Activated CD4-positive, alpha-beta T cell treated with anti-CD3 and anti-CD28 coated beads, Interleukin-2, amount 50 U/mL, for 48 hours (primary cell): ENCODE data around the gene MAGI1.
"Not testable (repeated sequence)": the region's sequence is repeated elsewhere in the genome, so short reads cannot be mapped to it uniquely, and the experiment has no call there.

ENCODE experiments used
- DNase-seq, 2 experiments: peaks; one replicate each; pipeline ENCODE4 v3.0.0-alpha.2; 2020

MAGI1 gene

GRCh38 chr3:65871305-65872141, 167.2 kb downstream of the MAGI1 start:
- DNase-seq: no peak

DNA sequence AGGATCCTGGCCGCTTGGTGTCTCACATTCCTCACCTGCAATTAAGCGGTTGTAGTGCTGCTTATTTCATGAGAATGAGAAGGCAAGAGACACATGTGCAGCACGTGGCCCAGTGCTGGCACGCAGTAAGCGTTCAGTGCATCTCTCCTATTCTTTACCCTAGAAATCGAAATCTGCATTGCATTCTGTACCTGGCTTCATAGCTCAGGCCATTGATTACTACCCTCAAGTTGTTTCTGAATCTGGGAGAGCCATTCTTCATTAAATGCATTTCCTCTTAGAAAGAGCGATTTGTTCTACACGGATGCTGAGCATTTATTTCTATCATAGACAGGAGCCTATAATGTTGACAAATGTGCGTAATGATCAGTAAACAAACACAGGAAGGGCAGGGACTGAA, 168.9 kb downstream of the MAGI1 start:
- no peak for DNase-seq

GRCh38 chr3:65867463-65868210, 171.1 kb downstream of the MAGI1 start:
- no peak for DNase-seq

DNA sequence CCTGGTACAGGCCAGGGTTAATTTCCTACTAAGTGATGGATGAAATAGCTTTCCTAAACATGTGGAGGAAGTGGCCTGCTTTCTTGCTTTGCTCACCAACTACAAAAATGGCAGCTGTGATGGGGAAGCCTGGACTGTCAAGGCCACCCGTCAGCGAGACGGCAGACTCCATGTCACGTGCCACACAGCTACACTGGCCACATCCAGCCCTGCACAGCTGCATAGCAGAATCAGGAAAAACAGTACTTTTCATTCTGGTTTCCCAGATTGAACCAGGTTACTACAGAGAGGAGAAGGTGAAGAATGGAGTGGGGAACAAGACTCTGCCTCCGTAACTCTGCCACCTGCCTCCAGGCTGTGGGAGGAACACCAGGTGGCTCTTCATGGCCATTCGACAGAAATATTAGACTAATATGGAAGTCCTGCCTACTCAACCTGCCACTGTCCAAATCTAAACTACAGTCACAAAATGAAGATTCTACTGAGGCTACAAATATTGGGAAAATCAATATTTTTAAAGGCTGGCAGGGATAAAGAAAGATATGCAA, 174.3 kb downstream of the MAGI1 start:
- DNase-seq: no peak

DNA sequence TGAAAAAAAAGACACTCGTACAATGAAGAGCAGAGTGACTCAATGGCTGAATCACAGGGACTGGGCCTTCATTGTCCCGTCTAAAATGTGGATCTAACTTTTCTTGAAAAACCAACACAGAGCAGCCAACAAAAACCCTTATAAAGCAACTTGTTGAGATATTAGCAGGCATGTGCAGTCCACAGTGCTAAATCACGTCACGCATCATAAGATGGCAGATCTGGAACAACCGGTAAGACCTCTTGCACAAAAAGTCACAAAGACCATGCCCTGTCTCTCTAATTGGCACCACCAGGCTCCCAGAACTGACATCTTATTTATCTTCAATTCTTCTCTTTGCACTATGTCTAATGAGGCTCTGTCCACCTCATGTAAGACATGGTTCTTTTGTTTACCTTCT, 177.0 kb downstream of the MAGI1 start:
- no peak for DNase-seq

GRCh38 chr3:65859612-65860011, 179.1 kb downstream of the MAGI1 start:
- DNase-seq: not testable (repeated sequence)

DNA sequence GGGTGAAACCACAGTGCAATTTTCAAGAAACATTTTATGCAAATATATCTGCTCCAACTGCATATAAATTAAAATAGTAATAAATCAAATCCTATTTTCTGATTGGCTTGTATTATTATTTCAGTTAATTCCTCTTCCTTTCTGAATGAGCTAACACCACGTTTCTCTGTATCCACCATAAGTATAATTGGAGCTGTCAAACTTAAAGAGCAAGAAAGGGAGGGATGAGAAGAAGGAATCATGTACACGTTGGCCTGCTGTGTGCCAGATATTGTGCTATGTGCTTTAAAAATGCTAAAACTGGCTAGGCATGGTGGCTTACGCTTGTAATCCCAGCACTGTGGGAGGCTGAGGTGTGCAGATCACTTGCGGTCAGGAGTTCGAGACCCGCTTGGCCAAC, 180.0 kb downstream of the MAGI1 start:
- DNase-seq: no peak

DNA sequence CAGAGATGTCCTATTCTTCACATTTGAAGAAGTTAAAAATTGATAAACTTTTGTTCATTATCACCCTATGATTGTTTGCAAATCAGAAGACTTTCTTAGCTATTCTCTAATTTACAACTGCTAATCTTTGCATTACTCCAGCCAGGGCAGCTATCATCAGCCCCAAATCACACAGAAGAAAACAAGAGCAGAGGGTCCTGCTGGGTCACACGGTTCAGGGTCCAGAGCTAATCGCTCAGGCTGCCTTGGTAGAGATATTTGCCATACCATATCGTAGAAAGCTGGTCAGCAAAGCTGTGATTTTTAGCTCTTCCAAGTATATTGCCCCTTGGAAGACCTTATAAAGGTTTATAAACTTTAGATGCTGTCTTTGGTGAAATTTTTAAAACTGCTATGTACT, 181.4 kb downstream of the MAGI1 start:
- no peak for DNase-seq

DNA sequence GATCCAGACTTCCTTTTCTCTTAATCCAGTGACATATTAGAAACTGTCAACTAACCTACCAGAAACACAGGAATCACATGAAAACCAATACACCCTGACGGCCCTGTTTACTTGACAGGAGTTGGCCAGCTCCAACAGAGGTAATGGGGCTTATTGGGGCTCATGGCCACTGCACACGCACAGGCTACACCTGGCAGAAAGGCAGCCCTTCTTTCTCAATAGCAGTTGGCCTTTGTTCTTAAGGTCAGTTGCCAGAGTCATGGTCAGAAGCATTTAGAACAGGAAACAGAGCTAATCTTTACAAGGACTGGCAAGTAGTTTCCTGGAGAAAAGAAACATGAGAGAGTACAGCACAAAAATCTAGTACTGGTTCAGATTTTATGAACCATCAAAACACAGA, 181.8 kb downstream of the MAGI1 start:
- DNase-seq: no peak

DNA sequence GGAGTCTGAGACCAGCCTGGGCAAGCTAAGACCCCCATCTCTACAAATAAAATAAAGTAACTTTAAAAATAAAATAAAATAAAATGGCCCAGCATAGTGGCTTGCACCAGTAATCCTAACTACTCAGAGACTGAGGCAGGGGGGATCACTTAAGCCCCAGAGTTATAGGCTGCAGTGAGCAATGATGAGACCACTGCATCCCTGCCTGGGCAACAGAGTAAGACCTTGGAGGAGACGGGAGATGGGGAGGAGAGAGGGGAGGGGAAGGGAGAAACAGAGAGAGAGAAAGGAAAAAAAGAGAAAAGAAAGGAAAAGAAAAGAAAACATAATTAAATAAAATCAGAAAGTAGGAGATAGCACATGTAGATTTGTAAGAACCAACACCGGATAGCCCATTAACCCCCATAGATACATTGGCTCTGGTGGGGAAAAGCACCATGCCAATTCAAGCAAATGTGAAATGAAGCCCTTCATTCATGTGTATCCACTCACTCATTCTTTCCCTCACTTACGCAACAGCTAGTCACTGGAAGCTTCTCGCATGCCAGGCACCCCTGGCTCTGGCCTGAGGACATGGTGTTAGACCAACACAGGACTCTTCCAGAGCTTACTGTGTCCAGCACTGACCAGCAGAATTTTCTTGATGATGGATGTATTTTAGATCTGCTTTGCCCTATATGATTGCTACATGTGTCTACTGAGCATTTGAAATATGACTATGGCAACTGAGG, 183.2 kb downstream of the MAGI1 start:
- DNase-seq: no peak

DNA sequence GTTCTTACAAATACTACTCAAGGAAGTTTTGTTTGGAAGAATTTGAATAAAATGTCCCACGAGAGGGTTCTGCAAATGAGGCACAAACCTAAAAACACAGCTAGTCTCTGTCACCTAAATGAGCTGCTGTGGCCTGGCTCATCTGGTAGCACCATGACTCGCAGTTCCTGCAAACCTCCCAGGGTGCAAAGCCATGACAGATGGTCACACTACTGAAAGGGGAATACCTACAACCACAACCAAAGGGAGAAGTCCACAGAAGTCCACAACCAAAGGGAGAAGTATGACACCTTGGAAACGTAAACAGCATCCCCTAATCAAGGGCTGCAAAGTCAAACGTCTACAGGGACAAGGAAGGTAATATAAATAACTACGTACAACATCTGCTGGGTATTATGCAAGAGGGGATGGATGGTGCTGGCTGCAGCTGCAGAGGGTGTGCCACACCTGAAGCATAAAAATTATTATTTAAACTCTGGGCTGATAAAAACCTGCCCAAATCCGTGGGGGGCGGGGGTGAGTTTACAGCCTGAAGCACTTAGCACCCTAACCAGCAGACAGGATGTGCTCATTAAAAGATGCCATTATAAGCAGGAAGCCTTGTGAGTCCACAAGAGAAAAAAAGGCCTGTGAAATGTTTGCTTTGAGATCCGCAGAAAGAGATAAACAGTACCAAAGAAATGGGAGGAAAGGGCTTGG, 184.0 kb downstream of the MAGI1 start:
- no peak for DNase-seq

- DNase-seq: no peak
Measured at GRCh38 chr3:65851827-65852226, 186.9 kb downstream of the MAGI1 start.

DNA sequence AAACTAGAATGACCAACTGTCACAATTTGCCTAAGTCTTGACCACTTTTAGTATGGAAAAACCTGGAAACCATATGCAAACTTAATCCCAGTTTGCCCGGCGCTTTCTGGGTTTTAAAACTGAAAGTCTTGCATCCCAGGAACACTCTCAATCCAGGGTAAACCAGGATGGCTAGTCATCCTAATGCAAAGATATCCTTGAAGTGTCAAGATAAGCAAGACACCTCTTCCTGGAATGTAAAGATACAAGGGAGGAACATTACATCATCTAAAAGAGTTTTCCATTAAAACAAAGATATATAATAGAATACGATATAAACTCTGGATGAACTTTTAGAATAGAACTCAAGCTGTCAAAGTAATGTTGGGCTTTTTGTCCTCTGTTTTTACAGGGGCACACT, 188.5 kb downstream of the MAGI1 start:
- no peak for DNase-seq

DNA sequence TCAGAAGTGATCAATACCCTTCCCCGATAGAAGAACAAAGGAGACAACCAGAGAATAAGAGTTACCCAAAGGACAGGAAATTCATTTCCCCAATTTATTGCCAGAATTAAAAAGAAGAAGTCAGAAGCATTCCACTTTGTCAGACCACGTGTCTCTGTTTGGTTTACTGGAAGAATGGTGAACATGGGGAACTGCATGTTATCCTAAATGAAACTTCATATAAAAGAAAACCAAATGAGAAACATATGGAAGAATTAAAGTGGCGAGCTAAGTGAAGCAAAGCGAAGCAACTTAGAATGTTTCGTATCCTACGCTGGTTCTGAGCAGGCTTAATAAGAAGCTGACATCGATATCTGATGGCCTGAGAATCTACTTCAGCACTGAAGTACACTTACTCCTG, 190.7 kb downstream of the MAGI1 start:
- no peak for DNase-seq

DNA sequence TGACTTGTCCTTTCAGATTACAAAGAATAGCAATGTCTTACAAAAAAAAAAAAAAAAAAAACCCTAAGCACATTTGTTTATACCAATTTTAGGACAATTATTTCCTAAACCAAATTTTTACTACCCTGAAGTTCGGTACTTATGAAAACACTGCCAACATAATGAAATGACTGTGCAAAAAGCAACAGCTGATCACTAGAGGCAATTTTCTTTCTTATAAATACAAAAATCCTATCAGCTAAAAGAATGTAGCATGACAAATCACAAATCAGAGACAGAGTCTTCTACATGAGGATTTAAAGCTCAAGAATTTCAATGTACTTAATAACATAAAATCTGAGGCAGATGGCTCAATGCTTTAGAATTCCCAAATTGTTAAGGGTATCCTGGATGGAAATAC, 191.8 kb downstream of the MAGI1 start:
- DNase-seq: no peak

DNA sequence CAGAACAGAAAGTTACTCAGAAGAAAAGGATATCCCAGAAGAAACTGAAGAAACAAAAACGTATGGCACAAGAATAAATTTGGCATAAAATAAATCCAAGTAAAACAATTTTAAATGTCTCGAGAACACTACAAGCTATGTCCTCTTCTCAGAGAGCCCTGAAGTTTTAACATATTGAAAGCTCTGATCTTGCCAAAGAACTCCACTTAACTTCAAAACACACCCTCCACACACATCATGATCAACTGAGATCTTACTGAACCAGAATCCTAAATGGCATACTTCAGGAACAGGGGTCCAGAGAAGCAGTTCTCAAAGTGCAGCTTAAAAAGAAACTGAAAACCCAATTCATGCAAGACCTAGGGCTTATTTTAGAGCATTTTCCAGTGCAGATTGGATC, 194.3 kb downstream of the MAGI1 start:
- no peak for DNase-seq

- DNase-seq: no peak
Measured at GRCh38 chr3:65843732-65844131, 195.0 kb downstream of the MAGI1 start.

- no peak for DNase-seq
Measured at GRCh38 chr3:65837604-65838003, 201.1 kb downstream of the MAGI1 start.

GRCh38 chr3:65836047-65836446, 202.7 kb downstream of the MAGI1 start:
- no peak for DNase-seq

- no peak for DNase-seq
Measured at GRCh38 chr3:65833761-65834505, 204.8 kb downstream of the MAGI1 start.

- no peak for DNase-seq
Measured at GRCh38 chr3:65831733-65832425, 206.8 kb downstream of the MAGI1 start.
